Measurements from ENCODE around the gene TSPAN18.

Gene TSPAN18

DNA sequence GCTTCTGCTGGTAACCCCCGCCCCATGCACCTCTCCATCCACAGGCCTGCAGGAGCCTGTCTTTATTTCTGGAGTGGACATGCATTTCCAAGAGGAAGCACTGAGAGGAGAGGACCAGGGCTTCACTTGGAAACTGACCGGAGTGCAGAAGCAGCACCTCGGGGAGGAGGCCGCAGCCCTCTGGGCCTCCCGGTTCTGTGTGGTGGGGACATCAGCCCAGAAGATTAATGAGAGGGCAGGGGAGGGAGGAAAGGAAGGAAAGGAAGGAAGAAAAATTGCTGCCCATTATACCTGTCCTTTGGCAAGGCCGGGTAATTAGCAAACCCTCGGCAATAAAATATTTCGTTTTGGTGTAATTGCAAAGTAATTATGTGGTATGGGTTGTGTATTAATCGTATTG, 126.9 kb downstream of the TSPAN18 start:
- H3K4me3 ChIP-seq (ENCODE audit: low read length) = no peak overlapping the region
- H3K27ac ChIP-seq (ENCODE audit: low read depth, low read length) = no peak overlapping the region
- peaks cover 12% of the 10 kb centered on the region for H3K4me1 ChIP-seq (ENCODE audit: insufficient read depth, low read length)
- WGBS = 91% methylated on average over 9 of the region's 9 CpGs
- H3K9ac ChIP-seq (ENCODE audit: low read depth, low read length) = no peak overlapping the region
- H3K27me3 ChIP-seq (ENCODE audit: insufficient read depth, low read length) = no peaks in the 10 kb centered on the region
- H3K36me3 ChIP-seq (ENCODE audit: insufficient read depth, low read length) = no peaks in the 10 kb centered on the region
- no peaks in the 10 kb centered on the region for H3K9me3 ChIP-seq (ENCODE audit: insufficient read depth, low read depth, low read length)

DNA sequence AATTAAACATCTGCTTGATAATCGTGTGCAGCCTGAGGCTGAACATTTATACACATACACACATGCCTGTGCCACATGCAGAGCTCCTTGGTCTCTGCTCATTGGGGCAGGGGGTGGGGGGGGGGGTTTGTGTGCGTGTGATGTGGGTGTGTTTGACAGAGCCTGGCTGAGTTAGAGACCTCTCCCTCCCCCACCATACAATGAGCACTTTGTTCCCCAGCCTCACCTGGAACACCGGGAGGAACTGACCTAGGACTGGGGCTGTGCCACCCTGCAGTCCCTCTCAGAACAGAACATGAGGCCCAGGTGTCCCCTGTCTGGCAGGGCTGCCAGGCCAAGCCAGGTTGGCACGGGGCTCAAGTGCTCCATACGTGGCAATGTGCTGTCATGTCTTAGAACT, 127.3 kb downstream of the TSPAN18 start:
- 76% methylated on average over 3 of the region's 5 CpGs for WGBS
- peaks cover 12% of the 10 kb centered on the region for H3K4me1 ChIP-seq (ENCODE audit: insufficient read depth, low read length)
- H3K36me3 ChIP-seq (ENCODE audit: insufficient read depth, low read length) = no peaks in the 10 kb centered on the region
- no peak overlapping the region for H3K4me3 ChIP-seq (ENCODE audit: low read length)
- H3K9ac ChIP-seq (ENCODE audit: low read depth, low read length) = no peak overlapping the region
- H3K27ac ChIP-seq (ENCODE audit: low read depth, low read length) = no peak overlapping the region
- H3K9me3 ChIP-seq (ENCODE audit: insufficient read depth, low read depth, low read length) = no peaks in the 10 kb centered on the region
- H3K27me3 ChIP-seq (ENCODE audit: insufficient read depth, low read length) = no peaks in the 10 kb centered on the region

DNA sequence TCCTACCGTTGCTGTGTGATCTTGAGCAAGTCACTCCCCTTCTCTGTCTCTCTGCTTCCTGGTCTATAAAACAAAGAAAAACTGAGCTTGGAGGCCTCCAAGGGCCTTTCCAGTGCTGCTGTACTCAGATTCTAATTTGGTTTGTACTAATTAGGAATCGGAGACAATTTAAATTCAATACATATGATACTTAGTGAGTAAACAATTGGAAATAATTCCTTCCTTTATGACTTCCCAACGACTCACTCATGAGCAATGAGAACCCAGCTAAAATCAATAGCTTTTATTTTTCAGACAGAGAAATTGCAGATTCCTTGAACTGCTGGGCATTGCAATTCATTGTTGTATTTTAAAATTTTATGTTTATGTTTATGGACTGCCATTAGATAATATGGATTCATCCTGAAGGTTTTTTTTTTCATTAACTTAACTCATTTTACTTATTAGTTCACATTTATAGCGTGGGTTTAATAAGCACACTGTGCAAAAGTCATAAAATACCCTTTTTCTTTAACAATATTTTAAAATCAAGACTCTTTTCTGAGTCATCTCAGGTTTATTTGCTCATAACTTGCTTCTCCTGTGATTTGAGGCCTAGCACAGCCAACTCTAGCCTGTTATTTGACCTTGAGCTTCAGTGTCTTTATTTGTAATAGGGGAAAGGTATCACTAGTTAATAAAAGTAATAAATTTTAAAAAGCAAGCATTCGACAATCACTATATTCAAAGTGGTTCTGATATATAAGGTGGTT, 128.2 kb downstream of the TSPAN18 start:
- H3K27ac ChIP-seq (ENCODE audit: low read depth, low read length) = no peak overlapping the region
- WGBS = 90% methylated on average over 3 of the region's 5 CpGs

DNA sequence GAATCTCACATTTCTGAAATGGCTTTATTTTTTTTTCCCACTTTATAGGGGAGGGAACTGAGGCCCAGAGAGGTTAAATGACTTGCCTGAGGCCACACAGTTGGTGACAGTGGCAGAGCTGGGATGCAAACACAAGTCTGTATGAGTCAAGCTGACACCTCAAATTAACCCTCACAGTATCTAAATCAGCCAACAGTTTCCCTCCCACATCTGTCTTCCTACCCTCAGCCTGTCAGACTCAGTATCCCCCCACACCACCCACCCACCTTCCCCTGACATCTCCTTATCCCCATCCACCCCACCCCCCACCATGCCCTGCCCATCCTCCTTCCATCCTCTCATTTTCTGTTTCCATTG, 128.7 kb downstream of the TSPAN18 start:
- Histone ChIP-seq H3K9ac (ENCODE audit: low read depth, low read length) (no peak overlapping the region), H3K4me1 (ENCODE audit: insufficient read depth, low read length) (peaks cover 12% of the 10 kb centered on the region), H3K9me3 (ENCODE audit: insufficient read depth, low read depth, low read length) (no peaks in the 10 kb centered on the region), H3K36me3 (ENCODE audit: insufficient read depth, low read length) (no peaks in the 10 kb centered on the region; the same call in 1 of the 2 replicates), H3K27ac (ENCODE audit: low read depth, low read length) (no peak overlapping the region), H3K27me3 (ENCODE audit: insufficient read depth, low read length) (no peaks in the 10 kb centered on the region), H3K4me3 (ENCODE audit: low read length) (no peak overlapping the region)

More for the DNA sequence above, 128.2 kb downstream of the TSPAN18 start:
- H3K9me3 ChIP-seq (ENCODE audit: insufficient read depth, low read depth, low read length) = no peaks in the 10 kb centered on the region
- no peaks in the 10 kb centered on the region for H3K27me3 ChIP-seq (ENCODE audit: insufficient read depth, low read length)
- H3K36me3 ChIP-seq (ENCODE audit: insufficient read depth, low read length) = no peaks in the 10 kb centered on the region
- no peak overlapping the region for H3K4me3 ChIP-seq (ENCODE audit: low read length)
- H3K4me1 ChIP-seq (ENCODE audit: insufficient read depth, low read length) = peaks cover 12% of the 10 kb centered on the region
- no peak overlapping the region for H3K9ac ChIP-seq (ENCODE audit: low read depth, low read length)

DNA sequence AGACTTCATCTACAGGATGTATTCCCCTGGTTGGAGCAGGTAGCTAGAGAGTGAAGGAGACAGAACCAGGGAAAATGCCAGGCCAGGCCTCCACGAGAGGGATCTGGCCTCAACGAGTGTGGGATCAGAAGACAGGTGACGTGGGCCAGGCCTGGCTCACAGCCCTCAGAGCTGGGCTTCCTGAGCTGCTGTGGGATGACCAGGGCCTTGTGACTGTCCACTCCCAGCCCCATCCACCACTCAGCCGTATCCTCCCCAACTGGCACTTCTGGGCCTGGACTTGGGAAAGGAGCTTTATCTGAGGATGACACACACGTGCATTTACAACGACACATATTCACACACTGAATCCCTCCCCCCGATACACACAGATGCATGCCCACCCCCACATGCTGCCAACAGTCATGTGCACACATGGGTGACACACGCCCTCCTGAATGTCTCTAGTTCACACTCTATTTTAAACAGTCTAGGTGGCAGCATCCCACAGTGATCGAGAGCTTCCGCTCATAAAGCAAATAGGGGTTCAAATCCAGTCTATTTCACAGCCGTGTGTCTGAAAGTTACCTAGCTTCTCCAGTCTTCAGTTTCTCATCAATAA, 130.8 kb downstream of the TSPAN18 start:
- H3K9me3 ChIP-seq (ENCODE audit: insufficient read depth, low read depth, low read length) = no peaks in the 10 kb centered on the region
- no peak overlapping the region for H3K4me3 ChIP-seq (ENCODE audit: low read length)
- peaks cover 22% of the 10 kb centered on the region for H3K4me1 ChIP-seq (ENCODE audit: insufficient read depth, low read length)
- WGBS = 92% methylated on average over 11 of the region's 11 CpGs
- H3K27me3 ChIP-seq (ENCODE audit: insufficient read depth, low read length) = no peaks in the 10 kb centered on the region
- no peak overlapping the region for H3K27ac ChIP-seq (ENCODE audit: low read depth, low read length)
- H3K36me3 ChIP-seq (ENCODE audit: insufficient read depth, low read length) = no peaks in the 10 kb centered on the region; the same call in 1 of the 2 replicates
- H3K9ac ChIP-seq (ENCODE audit: low read depth, low read length) = no peak overlapping the region

DNA sequence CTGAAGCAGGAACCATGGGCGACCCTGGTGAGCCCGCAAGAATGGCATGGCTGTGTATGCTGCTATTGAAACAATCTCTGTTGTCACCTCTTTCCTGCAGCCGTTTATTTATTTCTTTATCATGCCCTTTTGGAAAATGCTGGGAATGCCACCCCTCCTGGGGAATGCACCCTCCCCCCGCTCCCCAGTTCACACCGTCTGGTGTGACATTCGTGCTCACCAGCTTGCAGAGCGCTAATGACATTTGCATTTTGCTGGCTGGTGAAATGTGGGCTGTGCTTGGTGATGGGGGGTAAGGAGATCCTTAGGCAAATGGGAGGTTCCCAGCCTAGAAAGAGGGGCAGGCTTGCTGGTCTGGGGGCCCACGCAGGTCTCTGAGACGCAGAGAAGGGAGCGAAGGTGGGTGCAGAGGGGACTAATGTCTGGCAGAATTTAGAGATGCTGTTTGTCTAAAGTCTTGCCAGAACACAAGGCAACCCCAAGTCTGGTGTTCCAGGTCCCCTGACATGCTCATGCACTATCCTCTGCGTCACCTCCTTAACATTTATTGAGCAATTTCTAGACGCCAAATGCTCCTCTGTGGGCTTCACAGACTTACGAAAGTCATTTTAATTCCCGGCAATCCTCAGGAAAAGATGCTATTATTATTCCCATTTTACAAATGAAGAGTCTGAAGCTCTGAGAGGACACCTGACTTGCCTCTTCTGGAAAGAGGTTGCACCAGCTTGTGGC, 132.2 kb downstream of the TSPAN18 start:
- no peak overlapping the region for H3K9ac ChIP-seq (ENCODE audit: low read depth, low read length)
- no peaks in the 10 kb centered on the region for H3K27me3 ChIP-seq (ENCODE audit: insufficient read depth, low read length)
- 74% methylated on average over 14 of the region's 14 CpGs for WGBS
- no peaks in the 10 kb centered on the region; the same call in 1 of the 2 replicates for H3K36me3 ChIP-seq (ENCODE audit: insufficient read depth, low read length)
- no peaks in the 10 kb centered on the region for H3K9me3 ChIP-seq (ENCODE audit: insufficient read depth, low read depth, low read length)
- H3K4me3 ChIP-seq (ENCODE audit: low read length) = no peak overlapping the region
- H3K4me1 ChIP-seq (ENCODE audit: insufficient read depth, low read length) = peaks cover 34% of the 10 kb centered on the region
- H3K27ac ChIP-seq (ENCODE audit: low read depth, low read length) = no peak overlapping the region

DNA sequence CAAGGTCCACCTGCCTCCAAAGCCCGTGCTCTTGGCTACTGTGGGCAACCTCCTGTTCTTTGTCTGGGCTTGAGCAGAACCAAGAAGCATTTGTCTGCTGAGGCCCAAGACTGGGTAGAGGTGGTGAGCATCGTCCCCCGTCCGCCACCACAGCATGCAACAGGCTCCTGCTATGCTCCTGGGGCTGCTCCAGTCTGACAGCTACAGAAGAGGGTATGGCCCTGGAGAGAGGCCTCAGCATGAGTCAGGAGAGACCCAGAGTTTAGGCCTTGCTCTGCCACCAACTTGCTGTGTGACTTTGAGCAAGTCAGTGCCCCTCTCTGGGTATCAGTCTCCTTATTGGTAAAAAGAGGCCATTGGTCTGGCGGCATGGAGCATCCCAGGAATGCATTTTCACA, 132.8 kb downstream of the TSPAN18 start:
- no peak overlapping the region for H3K4me3 ChIP-seq (ENCODE audit: low read length)
- no peaks in the 10 kb centered on the region for H3K9me3 ChIP-seq (ENCODE audit: insufficient read depth, low read depth, low read length)
- H3K4me1 ChIP-seq (ENCODE audit: insufficient read depth, low read length) = peaks cover 34% of the 10 kb centered on the region
- H3K27me3 ChIP-seq (ENCODE audit: insufficient read depth, low read length) = no peaks in the 10 kb centered on the region
- no peaks in the 10 kb centered on the region; the same call in 1 of the 2 replicates for H3K36me3 ChIP-seq (ENCODE audit: insufficient read depth, low read length)
- no peak overlapping the region for H3K9ac ChIP-seq (ENCODE audit: low read depth, low read length)
- WGBS = 91% methylated on average over 5 of the region's 5 CpGs
- H3K27ac ChIP-seq (ENCODE audit: low read depth, low read length) = no peak overlapping the region

DNA sequence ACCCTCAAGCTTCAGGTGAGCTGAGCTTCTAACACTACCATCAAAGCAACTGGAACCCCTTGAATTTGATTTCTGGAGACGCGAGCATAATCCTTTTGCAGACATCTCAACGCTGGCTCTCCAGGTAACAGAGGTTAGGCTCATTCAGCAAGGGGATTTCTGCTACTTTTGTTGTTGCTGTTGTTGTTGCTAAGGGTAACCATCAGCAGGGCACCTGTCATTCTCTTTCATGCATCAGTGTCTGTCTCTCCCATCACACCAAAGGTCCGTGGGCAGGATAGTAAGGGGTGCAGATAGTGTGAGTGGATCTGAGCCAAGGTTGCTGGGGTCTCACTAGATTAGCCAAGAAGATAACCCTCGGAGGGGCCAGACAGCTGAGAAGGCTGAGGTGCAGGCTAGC, 133.6 kb downstream of the TSPAN18 start:
- Histone ChIP-seq H3K27me3 (ENCODE audit: insufficient read depth, low read length) (no peaks in the 10 kb centered on the region), H3K9me3 (ENCODE audit: insufficient read depth, low read depth, low read length) (no peaks in the 10 kb centered on the region), H3K9ac (ENCODE audit: low read depth, low read length) (no peak overlapping the region), H3K4me1 (ENCODE audit: insufficient read depth, low read length) (peaks cover 37% of the 10 kb centered on the region), H3K27ac (ENCODE audit: low read depth, low read length) (no peak overlapping the region), H3K4me3 (ENCODE audit: low read length) (no peak overlapping the region), H3K36me3 (ENCODE audit: insufficient read depth, low read length) (no peaks in the 10 kb centered on the region; the same call in 1 of the 2 replicates)
- 83% methylated on average over 5 of the region's 5 CpGs for WGBS

DNA sequence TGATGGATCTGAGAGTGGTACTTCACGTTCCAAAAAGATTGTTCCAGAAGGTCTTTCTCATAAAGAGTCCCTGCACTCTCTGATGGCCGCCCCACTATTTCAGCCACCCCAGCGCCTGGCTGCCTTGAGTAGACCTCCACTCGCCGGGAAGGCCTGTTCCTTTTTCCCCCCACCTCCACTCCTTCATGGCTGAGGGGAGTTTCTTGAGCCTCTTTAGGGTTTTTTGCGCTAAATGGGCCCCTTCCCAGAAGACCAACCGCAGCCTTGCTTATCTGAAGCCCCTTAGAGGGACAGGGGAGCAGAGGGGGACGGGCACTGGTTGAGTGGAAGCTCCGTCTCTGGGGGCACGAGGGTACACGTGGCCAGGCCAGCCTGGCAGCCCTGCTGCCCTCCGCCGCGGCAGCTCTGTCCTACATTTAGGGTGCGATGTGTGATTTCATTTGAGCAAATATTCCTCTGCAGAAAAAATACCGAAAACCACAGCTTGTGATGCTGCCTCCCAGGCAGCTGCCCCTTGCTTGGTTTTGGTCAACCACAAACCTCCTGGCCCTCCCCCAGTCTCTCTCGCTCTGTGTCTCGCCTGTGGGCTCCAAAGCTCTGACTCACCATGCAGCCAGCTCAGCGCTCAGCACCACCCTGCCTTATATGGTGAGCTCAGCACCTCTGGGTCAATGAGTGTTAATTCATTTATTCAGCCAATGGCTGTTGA, 135.2 kb downstream of the TSPAN18 start:
- H3K27ac ChIP-seq (ENCODE audit: low read depth, low read length) = peak overlapping the region; percentile 94
- no peaks in the 10 kb centered on the region; the same call in 1 of the 2 replicates for H3K36me3 ChIP-seq (ENCODE audit: insufficient read depth, low read length)
- H3K4me3 ChIP-seq (ENCODE audit: low read length) = no peak overlapping the region
- no peaks in the 10 kb centered on the region for H3K27me3 ChIP-seq (ENCODE audit: insufficient read depth, low read length)
- WGBS = 57% methylated on average over 19 of the region's 19 CpGs
- peaks cover 47% of the 10 kb centered on the region for H3K4me1 ChIP-seq (ENCODE audit: insufficient read depth, low read length)
- H3K9me3 ChIP-seq (ENCODE audit: insufficient read depth, low read depth, low read length) = no peaks in the 10 kb centered on the region
- peak overlapping the region; percentile 77 for H3K9ac ChIP-seq (ENCODE audit: low read depth, low read length)

DNA sequence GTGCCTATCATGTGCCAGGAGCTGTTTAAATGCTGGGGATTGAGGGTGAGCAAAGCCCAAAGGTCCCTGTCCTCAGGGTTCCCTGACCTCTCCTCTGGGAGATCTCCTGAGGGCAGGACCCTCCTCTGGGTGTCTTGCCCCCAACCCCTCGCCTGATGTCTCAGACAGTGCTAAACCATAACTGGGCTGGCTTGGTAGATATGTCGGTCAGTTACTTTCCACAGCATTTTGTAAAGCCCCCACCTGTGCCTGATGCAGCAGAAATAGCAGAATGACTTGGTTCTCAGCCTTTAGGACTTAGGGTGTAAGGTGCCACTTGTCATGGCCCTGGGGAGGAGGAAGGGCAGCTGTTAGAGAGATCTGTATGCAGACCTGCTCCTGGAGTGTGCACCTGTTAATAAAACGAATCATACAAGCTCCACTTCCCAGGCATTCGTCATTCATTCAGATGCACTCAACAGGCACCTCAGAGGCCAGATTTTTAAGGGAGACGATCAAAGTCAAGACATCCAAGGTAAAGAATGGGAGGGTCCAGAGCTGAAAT, 135.9 kb downstream of the TSPAN18 start:
- Histone ChIP-seq H3K27ac (ENCODE audit: low read depth, low read length) (peak overlapping the region; percentile 94), H3K36me3 (ENCODE audit: insufficient read depth, low read length) (no peaks in the 10 kb centered on the region; the same call in 1 of the 2 replicates), H3K4me1 (ENCODE audit: insufficient read depth, low read length) (peaks cover 47% of the 10 kb centered on the region), H3K9me3 (ENCODE audit: insufficient read depth, low read depth, low read length) (no peaks in the 10 kb centered on the region), H3K4me3 (ENCODE audit: low read length) (no peak overlapping the region), H3K27me3 (ENCODE audit: insufficient read depth, low read length) (no peaks in the 10 kb centered on the region), H3K9ac (ENCODE audit: low read depth, low read length) (peak overlapping the region; percentile 50; the same call in 1 of the 2 replicates)
- 84% methylated on average over 5 of the region's 5 CpGs for WGBS
